ENCODE results near the gene SFXN4. TPM values are rescaled to one million over a fixed set of nuclear protein-coding genes. Genes with fewer than 3 reads are reported as not detected.
"Not testable (repeated sequence)": the region's sequence is repeated elsewhere in the genome, so short reads cannot be mapped to it uniquely, and the experiment has no call there.

Gene SFXN4
- polyA plus RNA-seq, 4 donors: 23.6 to 32.3 (median 29.6) TPM

DNA sequence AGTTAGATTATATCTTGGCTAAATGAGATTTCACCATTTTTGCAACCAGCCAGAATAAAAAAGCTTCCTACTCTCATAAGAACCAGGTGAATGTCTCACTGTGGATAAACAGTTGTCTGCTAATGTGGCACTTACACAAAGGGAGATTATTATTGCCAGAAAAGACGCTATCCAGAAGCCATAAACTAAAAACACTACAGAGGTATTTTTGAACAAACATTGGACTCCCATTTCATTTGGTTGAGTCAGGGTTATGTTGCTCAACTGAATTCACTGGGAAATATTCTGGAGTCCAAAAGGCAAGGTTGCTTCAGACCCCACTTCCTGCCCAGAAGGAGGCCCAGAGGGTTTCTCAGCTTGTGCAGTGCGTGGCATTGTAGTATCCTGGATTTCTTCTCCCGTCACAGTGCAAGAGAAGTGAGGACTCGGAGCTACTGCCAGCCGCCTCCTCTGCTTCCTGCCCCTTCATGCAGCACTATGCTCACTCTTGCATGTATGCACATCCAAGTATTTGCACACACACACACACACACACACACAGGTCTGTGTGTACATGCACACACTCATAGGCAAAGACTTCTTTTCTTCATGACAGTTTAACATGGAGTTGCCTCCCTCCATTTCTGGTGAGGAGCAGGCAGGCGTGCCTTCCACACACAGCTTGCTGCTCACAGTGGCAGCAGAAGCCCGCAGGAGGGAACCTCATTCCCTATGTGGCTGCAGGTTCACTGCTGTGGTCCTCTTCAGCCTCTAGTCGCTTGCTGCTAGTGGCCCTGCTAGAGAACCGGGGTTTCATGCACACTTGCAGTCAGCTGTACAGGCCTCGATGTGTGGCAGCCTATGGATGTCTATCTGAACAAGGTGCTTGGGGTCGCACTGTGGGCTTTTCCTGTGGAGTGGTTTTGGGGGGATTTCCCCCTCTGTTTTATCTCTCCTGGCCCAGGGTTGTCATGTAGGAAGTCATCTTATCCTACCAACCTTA is 51.5 kb downstream of the SFXN4 start:
- DNase-seq (ENCODE audit: low read depth in 4 of 4, low spot score in 3 of 4): no peak

DNA sequence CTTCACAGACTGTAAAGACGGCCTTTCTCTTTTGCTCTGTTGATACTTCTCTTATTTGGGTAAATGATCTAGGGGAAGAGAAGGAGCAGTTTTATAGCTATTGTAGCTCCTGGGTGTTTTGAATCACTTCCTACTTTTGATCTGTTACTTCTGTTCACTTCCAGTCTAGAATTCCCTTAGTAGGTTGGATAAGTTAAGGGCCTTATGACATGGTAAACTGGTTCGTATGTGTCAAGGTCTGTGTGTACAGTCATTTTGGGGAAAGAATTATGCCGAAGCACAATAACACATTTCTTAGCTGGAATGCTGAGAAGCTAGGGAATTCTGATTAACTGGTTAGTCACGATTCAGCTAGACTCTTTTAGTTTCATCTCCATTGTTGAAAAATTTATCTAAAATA is 53.5 kb downstream of the SFXN4 start:
- DNase-seq (ENCODE audit: low read depth in 4 of 4, low spot score in 3 of 4): no peak

DNA sequence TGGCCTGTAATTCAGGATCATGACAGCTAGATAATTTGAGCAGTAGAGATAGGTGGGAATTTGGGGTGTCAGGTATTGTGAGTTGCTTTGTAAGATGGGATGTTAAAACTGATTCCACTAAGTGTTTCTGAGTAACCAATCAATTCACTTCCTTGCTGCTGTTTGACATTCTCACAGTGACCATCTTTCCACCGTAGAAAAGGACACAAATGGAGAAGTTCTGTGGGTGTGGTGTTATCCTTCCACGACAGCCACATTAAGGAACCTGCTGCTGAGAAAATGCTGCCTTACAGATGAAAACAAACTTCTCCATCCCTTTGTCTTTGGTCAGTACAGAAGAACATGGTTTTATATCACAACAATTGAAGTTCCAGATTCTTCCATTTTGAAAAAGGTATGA is 57.7 kb downstream of the SFXN4 start:
- not testable (repeated sequence) for DNase-seq (ENCODE audit: low read depth in 4 of 4, low spot score in 3 of 4)

DNA sequence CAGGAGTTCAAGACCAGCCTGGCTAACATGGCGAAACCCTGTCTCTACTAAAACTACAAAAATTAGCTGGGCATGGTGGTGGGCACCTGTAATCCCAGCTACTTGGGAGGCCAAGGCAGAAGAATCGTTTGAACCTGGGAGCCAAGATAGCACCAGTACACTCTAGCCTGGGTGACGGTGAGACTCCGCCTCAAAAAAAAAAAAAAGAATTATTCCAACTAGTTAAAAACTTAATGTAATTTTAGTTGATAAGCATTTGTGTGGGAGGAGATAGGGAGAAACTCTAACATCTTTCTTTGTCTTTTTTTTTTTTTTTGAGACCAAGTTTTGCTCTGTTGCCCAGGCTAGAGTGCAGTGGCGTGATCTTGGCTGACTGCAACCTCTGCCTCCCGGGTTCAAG is 58.4 kb downstream of the SFXN4 start:
- not testable (repeated sequence) for DNase-seq (ENCODE audit: low read depth in 4 of 4, low spot score in 3 of 4)

DNA sequence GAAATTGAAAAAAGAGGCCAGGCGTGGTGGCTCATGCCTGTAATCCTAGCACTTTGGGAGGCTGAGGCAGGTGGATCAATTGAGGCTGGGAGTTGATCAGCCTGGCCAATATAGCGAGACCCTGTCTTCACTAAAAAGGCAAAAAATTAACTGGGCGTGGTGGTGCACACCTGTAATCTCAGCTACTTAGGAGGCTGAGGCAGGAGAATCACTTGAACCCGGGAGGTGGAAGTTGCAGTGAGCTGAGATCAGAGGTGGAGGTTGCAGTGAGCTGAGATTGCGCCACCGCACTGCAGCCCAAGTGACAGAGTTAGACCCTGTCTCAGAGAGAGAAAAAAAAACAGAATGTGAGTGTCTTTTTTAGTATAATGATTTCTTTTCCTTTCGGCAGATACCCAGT is 59.6 kb downstream of the SFXN4 start:
- not testable (repeated sequence) for DNase-seq (ENCODE audit: low read depth in 4 of 4, low spot score in 3 of 4)

DNA sequence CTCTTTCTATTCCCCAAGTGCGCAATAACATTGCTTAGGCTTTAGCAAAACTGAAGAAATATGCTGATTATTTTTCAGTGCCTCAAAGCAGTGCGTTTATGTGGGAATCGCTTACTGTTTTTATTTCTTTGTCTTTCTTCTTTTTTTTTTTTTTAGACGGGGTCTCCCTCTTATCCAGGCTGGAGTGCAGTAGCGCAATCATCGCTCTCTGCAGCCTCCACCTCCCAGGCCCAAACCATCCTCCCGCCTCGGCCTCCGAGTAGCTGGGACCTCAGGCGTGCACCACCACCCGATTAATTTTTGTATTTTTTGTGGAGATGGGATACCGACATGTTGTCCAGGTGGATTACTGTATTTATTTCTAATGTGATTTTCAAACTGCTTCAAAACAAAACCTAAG is 60.4 kb downstream of the SFXN4 start:
- no peak for DNase-seq (ENCODE audit: low read depth in 4 of 4, low spot score in 3 of 4)

DNA sequence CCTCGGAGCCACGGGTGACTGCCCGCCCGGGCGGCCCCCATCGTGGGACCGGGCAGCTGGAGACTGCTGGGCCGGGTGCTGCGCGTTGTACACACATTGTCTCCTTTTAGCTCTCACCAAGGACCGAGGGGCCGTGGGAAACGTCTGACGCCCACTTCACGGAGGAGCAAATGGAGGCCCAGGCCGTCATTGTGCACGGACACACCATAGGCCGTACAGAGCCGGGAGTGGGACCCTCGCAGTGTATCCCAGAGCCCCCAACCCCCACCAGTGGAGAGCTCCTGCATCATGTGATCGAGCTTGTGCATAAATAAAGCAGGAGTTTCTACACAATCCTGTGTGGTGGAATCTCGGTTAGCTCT is 60.9 kb downstream of the SFXN4 start:
- peak in 1 of 4 donors; percentile 21 for DNase-seq (ENCODE audit: low read depth in 4 of 4, low spot score in 3 of 4)

DNA sequence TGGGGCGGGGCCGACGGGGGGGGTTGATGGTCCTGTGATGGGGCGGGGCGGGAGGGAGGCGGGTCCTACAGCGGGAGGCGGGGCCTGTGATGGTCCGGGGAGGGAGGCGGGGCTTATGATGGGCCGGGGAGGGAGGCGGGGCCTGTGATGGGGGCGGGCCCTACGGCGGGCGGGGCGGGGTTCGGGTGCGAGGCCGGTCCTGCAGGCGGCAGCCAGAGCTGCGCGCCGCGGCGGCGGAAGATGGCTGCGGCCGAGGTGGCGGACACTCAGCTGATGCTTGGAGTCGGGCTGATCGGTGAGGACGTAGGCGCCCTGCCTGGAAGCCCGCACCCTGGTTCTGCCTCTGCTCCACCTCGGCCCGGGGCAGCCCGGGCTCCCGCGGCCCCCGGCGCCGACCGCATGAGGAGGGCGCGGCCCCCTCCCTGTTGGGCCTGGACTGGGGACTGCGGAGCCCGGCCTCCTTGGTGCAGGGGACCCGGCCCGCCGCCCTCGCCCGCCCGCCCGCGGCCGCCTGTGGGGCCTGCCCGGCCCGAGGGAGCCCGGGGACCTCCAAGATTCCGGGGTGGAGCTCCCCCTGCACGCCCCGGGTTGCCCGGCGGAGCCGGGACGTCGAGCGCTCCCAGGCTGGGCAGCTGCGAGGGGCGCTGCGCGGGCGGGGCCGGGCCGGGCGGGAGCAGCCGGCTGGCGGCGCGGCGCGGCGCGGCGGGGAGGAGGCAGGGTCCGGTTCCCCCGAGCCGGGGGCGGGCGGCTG is 61.4 kb downstream of the SFXN4 start, which contains the start of gene DENND10:
TSS of gene DENND10 (plus strand) at position 211 of the 751 bp plus-strand sequence. CDS start at position 241, 30 bp downstream.
- peak in 3 of 4 donors; percentile 62 to 71 (median 65) for DNase-seq (ENCODE audit: low read depth in 4 of 4, low spot score in 3 of 4)

DNA sequence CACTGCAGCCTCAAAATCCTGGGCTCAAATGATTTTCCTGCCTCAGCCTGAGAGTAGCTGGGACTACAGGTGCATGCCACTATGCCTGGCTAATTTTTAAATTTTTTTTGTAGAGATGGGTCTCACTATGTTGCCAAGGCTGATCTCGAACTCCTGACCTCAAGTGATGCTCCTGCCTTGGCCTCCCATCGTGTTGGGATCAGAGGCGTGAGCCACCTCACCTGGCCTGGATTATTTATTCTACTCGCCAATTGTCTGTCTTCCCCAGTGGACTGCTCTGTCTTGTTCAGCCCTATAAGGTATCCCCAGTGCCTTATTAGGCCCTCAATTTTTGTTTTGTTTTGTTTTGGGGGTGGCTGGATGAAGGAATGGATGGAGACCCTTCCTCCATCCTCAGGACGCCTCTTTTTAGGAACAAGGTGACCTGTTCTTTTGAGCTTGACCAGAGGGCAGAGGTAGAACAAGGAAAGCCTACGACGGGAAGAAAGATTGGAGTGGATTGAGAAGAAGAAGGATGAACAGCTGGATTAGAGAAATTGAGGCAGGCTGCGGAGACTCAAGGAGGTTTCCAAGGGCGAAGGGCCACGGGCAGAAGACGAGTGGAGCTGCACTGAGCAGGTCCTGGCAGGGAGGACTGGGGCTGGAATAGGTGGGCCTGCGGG is 62.1 kb downstream of the SFXN4 start:
- no peak for DNase-seq (ENCODE audit: low read depth in 4 of 4, low spot score in 3 of 4)

DNA sequence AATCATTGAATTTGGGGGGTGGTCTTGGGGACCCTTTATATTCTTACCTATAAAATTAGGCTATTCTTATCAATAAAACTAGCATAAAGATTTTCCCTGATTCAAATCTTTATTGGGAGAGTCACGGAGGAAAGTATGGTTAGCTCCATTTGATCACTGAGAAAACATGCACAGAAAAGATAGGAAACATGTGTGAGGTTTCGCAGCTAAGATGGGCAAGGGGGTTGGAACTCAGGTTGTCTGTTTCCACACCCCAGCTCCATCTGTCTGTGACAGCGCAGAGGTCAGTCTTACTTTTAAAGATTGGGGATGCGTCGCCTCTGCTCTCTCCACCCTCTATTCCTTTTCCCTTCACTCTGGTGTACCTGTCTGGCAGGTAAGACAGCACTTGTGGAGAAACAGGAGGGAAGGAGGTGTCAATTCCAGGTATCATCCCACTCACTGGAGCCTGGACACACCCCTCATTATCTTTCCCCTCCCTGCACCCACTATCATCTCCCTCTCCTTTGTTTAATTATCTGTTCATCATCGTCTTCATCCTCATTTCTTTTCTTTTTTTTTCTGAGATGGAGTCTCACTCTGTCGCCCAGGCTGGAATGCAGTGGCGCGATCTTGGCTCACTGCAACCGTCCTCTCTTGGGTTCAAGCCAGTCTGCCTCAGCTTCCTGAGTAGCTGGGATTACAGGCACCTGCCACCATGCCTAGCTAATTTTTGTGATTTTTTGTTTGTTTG is 64.0 kb downstream of the SFXN4 start:
- DNase-seq (ENCODE audit: low read depth in 4 of 4, low spot score in 3 of 4): no peak

DNA sequence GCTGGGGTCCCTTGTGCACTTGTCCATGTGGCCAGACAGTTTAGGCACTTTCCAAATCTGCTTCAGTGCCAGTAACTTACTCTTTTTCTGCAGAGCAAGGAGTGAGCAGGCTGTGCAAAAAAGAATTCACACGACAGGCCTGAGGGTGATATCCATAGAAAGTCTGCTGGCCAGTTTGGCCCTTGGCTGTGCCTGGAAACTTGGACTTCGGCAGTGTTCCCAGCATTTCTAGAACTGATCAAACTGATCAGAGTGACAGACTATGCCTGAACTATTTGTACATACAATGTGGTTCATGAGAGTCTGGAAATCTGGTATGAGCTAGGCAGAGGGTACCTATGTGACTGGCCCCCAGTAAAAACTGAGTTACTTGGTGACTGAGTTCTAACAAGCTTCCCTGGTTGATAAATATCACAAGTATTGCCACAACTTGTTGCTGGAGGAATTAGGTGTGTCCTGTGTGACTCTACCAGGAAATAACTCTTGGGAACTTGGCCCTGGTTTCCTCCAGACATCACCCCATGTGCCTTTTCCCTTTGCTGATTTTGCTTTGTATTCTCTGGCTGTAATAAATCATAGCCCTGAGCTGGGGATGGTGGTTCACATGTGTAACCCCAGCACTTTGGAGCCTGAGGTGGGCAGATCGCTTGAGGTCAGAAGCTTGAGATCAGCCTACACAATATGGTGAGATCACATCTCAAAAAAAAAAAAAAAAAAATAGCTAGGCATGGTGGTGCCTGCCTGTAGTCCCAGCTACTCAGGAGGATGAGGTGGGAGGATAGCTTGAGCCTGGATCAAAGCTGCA is 64.9 kb downstream of the SFXN4 start:
- DNase-seq (ENCODE audit: low read depth in 4 of 4, low spot score in 3 of 4): no peak

DNA sequence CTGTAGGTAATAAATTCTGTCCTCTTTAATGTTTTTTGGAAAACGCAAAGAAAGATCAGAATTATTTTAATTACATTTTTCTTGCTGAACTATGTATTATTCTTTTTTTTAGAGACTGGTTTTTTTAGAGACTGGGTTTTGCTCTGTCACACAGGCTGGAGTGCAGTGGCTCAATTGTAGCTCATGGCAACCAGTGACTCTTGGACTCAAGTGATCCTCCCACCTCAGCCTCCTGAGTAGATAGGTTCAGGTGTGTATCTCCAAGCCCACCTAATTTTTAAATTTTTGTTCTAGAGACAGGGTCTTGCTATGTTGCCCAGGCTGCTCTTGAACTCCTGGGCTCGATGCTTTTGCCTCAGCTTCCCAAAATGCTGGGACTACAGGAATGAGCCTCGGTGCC is 66.9 kb downstream of the SFXN4 start:
- no peak for DNase-seq (ENCODE audit: low read depth in 4 of 4, low spot score in 3 of 4)

DNA sequence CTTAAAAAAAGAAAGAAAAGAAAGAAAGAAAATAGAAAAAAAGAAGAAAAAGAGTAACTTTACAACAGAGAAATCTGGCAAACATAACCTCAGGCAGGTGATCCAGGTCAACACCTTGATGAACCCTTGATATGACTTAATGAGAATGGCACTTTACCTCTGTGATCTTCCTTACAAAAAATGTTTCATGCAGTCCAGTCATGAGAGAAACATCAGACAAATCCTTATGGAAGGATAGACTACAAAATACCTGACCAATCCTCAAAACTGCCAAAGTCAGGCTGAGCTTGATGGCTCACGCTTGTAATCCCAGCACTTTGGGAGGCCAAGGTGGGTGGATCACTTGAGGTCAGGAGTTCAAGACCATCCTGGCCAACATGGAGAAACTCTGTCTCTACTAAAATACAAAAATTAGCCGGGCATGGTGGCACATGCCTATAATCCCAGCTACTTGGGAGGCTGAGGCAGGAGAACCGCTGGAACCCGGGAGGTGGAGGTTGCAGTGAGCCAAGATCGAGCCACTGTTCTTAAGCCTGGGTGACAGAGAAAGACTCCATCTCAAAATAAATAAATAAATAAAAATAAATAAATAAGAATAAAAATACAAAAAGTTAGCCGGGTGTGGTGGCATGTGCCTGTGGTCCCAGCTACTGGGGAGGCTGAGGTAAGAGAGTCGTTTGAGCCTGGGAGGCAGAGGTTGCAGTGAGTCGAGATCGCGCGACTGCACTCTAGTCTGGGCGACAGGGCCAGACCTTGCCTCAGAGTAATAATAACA is 68.7 kb downstream of the SFXN4 start:
- not testable (repeated sequence) for DNase-seq (ENCODE audit: low read depth in 4 of 4, low spot score in 3 of 4)

DNA sequence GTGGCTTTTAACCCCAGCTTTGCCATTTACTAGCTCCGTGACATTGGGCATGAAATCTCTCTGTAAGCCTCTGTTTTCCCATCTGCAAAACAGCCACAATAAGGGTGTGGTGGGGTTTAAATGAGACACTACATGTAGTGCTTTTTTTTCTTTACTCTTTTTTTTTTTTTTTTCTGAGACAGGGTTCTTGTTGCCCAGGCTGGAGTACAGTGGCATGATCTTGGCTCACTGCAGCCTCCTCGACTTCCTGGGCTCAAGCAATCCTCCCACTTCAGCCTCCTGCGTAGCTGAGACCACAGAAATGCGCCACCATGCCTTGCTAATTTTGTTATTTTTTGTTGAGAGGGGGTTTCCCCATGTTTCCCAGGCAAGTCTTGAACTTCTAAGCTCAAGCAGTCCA is 69.9 kb downstream of the SFXN4 start:
- no peak for DNase-seq (ENCODE audit: low read depth in 4 of 4, low spot score in 3 of 4)

DNA sequence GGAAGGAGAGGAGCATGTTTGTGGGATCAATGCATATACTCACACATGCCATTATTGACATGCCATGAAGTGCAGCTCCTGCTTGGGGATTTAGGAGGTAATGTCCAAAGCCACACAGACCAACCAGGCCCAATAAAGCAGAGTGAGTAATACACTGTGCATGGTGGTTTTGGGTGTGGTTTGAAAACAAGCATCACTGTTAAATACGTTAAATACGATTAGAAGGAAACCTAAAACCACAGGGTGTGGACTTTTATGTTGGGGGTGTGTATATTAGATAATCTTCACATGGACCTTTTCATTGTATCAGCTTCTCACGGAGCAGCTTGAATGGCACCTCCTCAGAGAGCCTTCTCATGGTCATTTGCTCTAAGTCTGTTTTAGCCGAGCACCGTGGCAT is 74.5 kb downstream of the SFXN4 start:
- DNase-seq (ENCODE audit: low read depth in 4 of 4, low spot score in 3 of 4): no peak

Measured in right renal pelvis (tissue), 4 donors.